Mucosa of stomach (tissue), 1 donor: ENCODE data around the gene CRADD.
"Not testable (repeated sequence)": the region's sequence is repeated elsewhere in the genome, so short reads cannot be mapped to it uniquely, and the experiment has no call there.

ENCODE experiments used
- H3K27me3 ChIP-seq: one replicate; pipeline ENCODE4 v1.7.0; 2013; ENCODE audit warnings: mild to moderate bottlenecking, low read length; ENCODE audit not compliant: control insufficient read depth, insufficient read depth
- H3K36me3 ChIP-seq: one replicate; pipeline ENCODE4 v1.7.0; 2013; ENCODE audit warnings: low read length; ENCODE audit not compliant: control insufficient read depth, insufficient read depth
- H3K4me1 ChIP-seq: one replicate; pipeline ENCODE4 v1.7.0; 2013; ENCODE audit warnings: mild to moderate bottlenecking, low read length; ENCODE audit not compliant: control insufficient read depth, insufficient read depth
- H3K4me3 ChIP-seq: one replicate; pipeline ENCODE4 v1.7.0; 2013; ENCODE audit warnings: low read length
- H3K9ac ChIP-seq: one replicate; pipeline ENCODE4 v1.7.0; 2013; ENCODE audit warnings: mild to moderate bottlenecking, low read length, moderate library complexity
- H3K9me3 ChIP-seq: one replicate; pipeline ENCODE4 v1.7.0; 2013; ENCODE audit warnings: mild to moderate bottlenecking, low read length, moderate library complexity; ENCODE audit not compliant: control insufficient read depth
- donor health status: Pancreatic carcinoma.

Gene CRADD

GRCh38 chr12:93885973-93886532, 208.9 kb downstream of the CRADD start:
- H3K4me3 ChIP-seq, H3K36me3 ChIP-seq, H3K9me3 ChIP-seq, H3K9ac ChIP-seq, H3K27me3 ChIP-seq, H3K4me1 ChIP-seq: not testable (repeated sequence)

- Histone ChIP-seq H3K9me3 (no peaks in the 10 kb centered on the region), H3K9ac (no peak overlapping the region), H3K36me3 (no peaks in the 10 kb centered on the region), H3K27me3 (no peaks in the 10 kb centered on the region), H3K4me3 (no peak overlapping the region), H3K4me1 (peaks cover under 1% of the 10 kb centered on the region)
Measured at GRCh38 chr12:93886533-93887511, 209.6 kb downstream of the CRADD start.

DNA sequence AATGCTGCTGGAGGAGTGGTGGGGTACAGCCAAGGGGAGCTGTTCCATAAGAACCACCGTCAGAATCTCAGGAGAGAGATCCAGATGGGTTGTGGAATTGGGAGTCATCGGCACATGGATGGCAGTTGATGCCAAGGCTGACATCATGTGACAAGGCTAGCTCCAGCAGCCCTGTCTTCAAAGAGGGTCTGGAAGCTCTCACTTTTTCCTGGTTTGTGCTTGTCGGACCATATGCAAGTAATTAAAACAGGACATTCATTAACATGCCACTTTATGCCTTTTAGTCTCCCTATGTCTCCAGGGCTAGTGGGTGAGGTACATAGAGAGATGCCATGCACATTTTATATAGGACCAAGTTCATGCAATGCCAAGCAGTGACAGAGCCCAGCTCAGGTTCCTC, 211.8 kb downstream of the CRADD start:
- Histone ChIP-seq H3K9me3 (no peaks in the 10 kb centered on the region), H3K9ac (no peak overlapping the region), H3K4me3 (no peak overlapping the region), H3K27me3 (no peaks in the 10 kb centered on the region), H3K36me3 (no peaks in the 10 kb centered on the region), H3K4me1 (peaks cover 8% of the 10 kb centered on the region)

- Histone ChIP-seq H3K9ac (no peak overlapping the region), H3K4me3 (no peak overlapping the region), H3K4me1 (peaks cover 15% of the 10 kb centered on the region)
Measured at GRCh38 chr12:93889516-93890212, 212.5 kb downstream of the CRADD start.

DNA sequence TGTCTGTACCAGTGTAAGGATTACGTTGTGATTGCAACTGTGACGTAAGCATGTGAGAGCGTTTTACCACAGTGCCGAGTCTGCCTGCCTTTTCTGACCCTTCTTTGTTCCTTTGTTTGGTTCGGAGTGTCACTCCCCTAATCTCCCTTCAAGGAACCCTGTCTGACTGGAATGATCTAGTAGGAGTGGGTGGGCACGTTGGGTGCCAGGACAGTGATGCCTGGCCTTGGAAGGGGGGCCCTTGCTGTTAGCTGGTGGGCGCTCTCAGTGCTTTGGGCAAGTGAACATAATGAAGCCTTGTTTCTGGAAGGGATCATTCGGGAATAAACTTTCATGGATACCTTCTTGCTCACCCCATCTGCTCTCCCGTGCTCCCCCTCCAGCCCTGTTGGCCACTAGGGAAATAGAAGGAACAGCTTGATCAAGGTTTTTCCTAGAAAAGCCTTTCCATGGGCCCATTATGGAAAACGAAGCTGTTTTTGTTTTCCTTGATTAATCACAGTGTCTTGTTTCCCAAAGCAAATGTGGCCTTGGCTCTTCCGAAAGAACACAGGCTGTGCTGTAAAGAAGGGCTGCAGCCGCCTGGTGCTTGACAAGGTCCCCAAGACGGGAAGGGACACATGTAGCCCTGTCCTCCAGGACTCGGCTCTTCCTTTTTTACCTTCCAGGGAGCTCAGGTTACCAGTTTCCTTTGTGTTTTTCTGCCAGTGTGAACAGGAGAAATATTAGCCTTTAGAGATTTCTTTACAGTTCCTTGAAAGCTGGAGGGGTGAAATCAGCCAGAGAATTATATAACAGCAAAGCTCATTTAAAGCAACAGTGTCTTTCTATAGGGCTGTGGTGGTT, 215.5 kb downstream of the CRADD start:
- peak overlapping the region; percentile 38 for H3K9ac ChIP-seq
- no peak overlapping the region for H3K4me3 ChIP-seq

More at GRCh38 chr12:93889516-93890212, 212.5 kb downstream of the CRADD start:
- H3K36me3 ChIP-seq = no peaks in the 10 kb centered on the region
- H3K9me3 ChIP-seq = no peaks in the 10 kb centered on the region
- H3K27me3 ChIP-seq = no peaks in the 10 kb centered on the region

DNA sequence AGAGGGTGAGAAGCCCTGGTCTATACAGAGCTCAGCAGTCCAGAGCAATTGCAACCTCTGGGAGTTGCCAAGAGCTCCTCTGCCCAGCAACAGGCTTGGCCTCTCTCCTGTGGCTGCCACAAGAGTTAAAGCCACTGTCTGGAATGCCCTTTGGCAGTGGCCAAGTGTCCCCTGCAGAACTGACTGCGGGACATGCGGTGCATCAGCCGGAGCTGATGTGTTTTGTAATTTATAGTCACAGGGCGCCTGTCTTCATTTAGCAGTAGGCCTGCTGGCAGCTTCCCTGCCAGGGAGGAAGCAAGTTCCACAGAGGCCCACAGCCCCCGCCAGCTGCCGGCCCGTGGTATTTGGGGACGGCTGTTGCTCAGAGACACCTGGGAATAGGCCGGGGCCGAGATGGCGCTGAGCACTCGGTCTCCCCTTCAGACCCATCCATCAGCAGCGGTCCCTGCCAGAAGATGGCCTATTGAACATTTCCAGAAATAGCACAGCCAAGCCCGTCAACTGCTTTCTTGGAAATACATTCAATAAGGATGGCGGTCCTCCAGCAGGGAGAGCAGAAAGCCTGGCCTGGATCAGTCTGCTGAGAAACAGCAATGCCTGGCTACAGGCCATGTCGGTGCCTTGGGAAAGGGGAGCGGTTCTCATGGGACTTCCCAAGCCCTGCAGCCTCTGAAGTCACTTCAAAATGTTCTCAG, 217.4 kb downstream of the CRADD start:
- Histone ChIP-seq H3K9ac (no peak overlapping the region), H3K36me3 (no peaks in the 10 kb centered on the region), H3K27me3 (no peaks in the 10 kb centered on the region), H3K4me1 (peaks cover 38% of the 10 kb centered on the region), H3K4me3 (no peak overlapping the region), H3K9me3 (no peaks in the 10 kb centered on the region)

More for the DNA sequence above, 215.5 kb downstream of the CRADD start:
- H3K36me3 ChIP-seq = no peaks in the 10 kb centered on the region
- no peaks in the 10 kb centered on the region for H3K27me3 ChIP-seq
- peaks cover 20% of the 10 kb centered on the region for H3K4me1 ChIP-seq
- no peaks in the 10 kb centered on the region for H3K9me3 ChIP-seq

GRCh38 chr12:93895089-93895445, 217.9 kb downstream of the CRADD start:
- H3K9ac ChIP-seq = no peak overlapping the region
- no peaks in the 10 kb centered on the region for H3K9me3 ChIP-seq
- H3K4me3 ChIP-seq = no peak overlapping the region
- H3K36me3 ChIP-seq = no peaks in the 10 kb centered on the region
- no peaks in the 10 kb centered on the region for H3K27me3 ChIP-seq
- peaks cover 41% of the 10 kb centered on the region for H3K4me1 ChIP-seq

- Histone ChIP-seq H3K27me3 (no peaks in the 10 kb centered on the region), H3K4me1 (peaks cover 41% of the 10 kb centered on the region)
Measured at GRCh38 chr12:93896427-93896826, 219.3 kb downstream of the CRADD start.

GRCh38 chr12:93896952-93897351, 219.8 kb downstream of the CRADD start:
- Histone ChIP-seq H3K4me3 (no peak overlapping the region), H3K9ac (no peak overlapping the region), H3K9me3 (no peaks in the 10 kb centered on the region), H3K27me3 (no peaks in the 10 kb centered on the region), H3K36me3 (no peaks in the 10 kb centered on the region), H3K4me1 (peaks cover 41% of the 10 kb centered on the region)

More at GRCh38 chr12:93896427-93896826, 219.3 kb downstream of the CRADD start:
- Histone ChIP-seq H3K9ac (no peak overlapping the region), H3K4me3 (no peak overlapping the region), H3K36me3 (no peaks in the 10 kb centered on the region), H3K9me3 (no peaks in the 10 kb centered on the region)

DNA sequence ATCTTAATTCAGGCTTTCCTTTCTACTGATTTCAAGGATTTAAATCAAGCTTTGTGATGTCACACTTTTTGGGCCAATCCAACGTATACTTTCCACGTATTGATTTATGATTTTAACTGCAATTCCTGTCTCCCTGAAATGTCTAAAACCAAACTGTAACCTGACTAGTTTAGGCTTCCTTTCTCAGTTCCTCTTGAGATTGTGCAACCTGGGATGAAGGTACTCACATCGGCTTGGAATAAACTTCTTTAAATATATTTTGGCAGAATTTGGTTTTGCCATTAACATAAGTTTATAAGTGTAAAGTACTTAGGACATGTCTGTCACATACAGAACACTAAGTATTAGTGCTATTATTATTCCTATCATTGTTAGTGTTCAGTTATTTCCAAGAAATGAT, 224.6 kb downstream of the CRADD start:
- no peak overlapping the region for H3K9ac ChIP-seq
- H3K4me3 ChIP-seq = no peak overlapping the region
- H3K27me3 ChIP-seq = no peaks in the 10 kb centered on the region
- H3K36me3 ChIP-seq = no peaks in the 10 kb centered on the region
- peaks cover 29% of the 10 kb centered on the region for H3K4me1 ChIP-seq
- no peaks in the 10 kb centered on the region for H3K9me3 ChIP-seq

GRCh38 chr12:93902192-93902591, 225.0 kb downstream of the CRADD start:
- H3K9ac ChIP-seq = no peak overlapping the region

More at GRCh38 chr12:93902192-93902591, 225.0 kb downstream of the CRADD start:
- no peaks in the 10 kb centered on the region for H3K36me3 ChIP-seq
- H3K27me3 ChIP-seq = no peaks in the 10 kb centered on the region
- H3K4me3 ChIP-seq = no peak overlapping the region
- peaks cover 29% of the 10 kb centered on the region for H3K4me1 ChIP-seq
- H3K9me3 ChIP-seq = no peaks in the 10 kb centered on the region
